ENCODE measurements around the gene MYOD1. TPM values are rescaled to one million over a fixed set of nuclear protein-coding genes. Genes with fewer than 3 reads are reported as not detected.

The MYOD1 gene
- total and polyA plus RNA-seq, 12 donors = not detected

GRCh38 chr11:17750013-17750800 lies 30.8 kb downstream of the MYOD1 start:
- Histone ChIP-seq H3K27ac (no peak overlapping the region), H3K4me1 (replicated peaks in 1 of 2) (no peaks in the 10 kb centered on the region), H3K27me3 (no peaks in the 10 kb centered on the region), H3K4me3 (no peak overlapping the region), H3K9me3 (replicated peaks in 1 of 3) (no peaks in the 10 kb centered on the region), H3K36me3 (replicated peaks in 1 of 2) (no peaks in the 10 kb centered on the region)
- intact Hi-C loops (cut with DNase I) = no loop called here
- DNase-seq = no peak
- TF ChIP-seq POLR2A (IDR thresholded peaks at IDR 0.05) (no peak), CTCF (IDR thresholded peaks at IDR 0.05) (no peak)
- WGBS, 4 donors = 67 to 75% (median 71%) methylated on average over 8 to 13 of the region's 13 CpGs

- Histone ChIP-seq H3K4me3 (no peak overlapping the region), H3K36me3 (replicated peaks in 1 of 2) (no peaks in the 10 kb centered on the region), H3K9me3 (replicated peaks in 1 of 3) (no peaks in the 10 kb centered on the region), H3K4me1 (replicated peaks in 1 of 2) (no peaks in the 10 kb centered on the region), H3K27ac (no peak overlapping the region), H3K27me3 (no peaks in the 10 kb centered on the region)
- no peak for TF ChIP-seq POLR2A (IDR thresholded peaks at IDR 0.05)
- no peak for TF ChIP-seq CTCF (IDR thresholded peaks at IDR 0.05)
- intact Hi-C loops (cut with DNase I) = no loop called here
- no peak for DNase-seq
- WGBS, 4 donors = 48 to 75% (median 72%) methylated on average over 2 of the region's 2 CpGs
Observed at GRCh38 chr11:17750801-17751165, 31.4 kb downstream of the MYOD1 start.

GRCh38 chr11:17751558-17751957 lies 32.2 kb downstream of the MYOD1 start:
- Histone ChIP-seq H3K4me1 (replicated peaks in 1 of 2) (no peaks in the 10 kb centered on the region), H3K27me3 (no peaks in the 10 kb centered on the region), H3K9me3 (replicated peaks in 1 of 3) (no peaks in the 10 kb centered on the region), H3K27ac (no peak overlapping the region), H3K36me3 (replicated peaks in 1 of 2) (no peaks in the 10 kb centered on the region), H3K4me3 (no peak overlapping the region)
- WGBS, 4 donors = 56 to 92% (median 68%) methylated on average over 1 to 2 of the region's 2 CpGs
- intact Hi-C loops (cut with DNase I) = no loop called here
- DNase-seq = no peak
- TF ChIP-seq POLR2A (IDR thresholded peaks at IDR 0.05) = no peak
- TF ChIP-seq CTCF (IDR thresholded peaks at IDR 0.05) = no peak

GRCh38 chr11:17752144-17752543 lies 32.8 kb downstream of the MYOD1 start:
- Histone ChIP-seq H3K9me3 (replicated peaks in 1 of 3) (no peaks in the 10 kb centered on the region), H3K27me3 (no peaks in the 10 kb centered on the region), H3K4me1 (replicated peaks in 1 of 2) (no peaks in the 10 kb centered on the region), H3K27ac (no peak overlapping the region), H3K4me3 (no peak overlapping the region), H3K36me3 (replicated peaks in 1 of 2) (no peaks in the 10 kb centered on the region)
- no peak for DNase-seq
- intact Hi-C loops (cut with DNase I) = no loop called here
- WGBS, 4 donors = 75 to 86% (median 77%) methylated on average over 5 to 7 of the region's 7 CpGs
- TF ChIP-seq POLR2A (IDR thresholded peaks at IDR 0.05) = no peak
- no peak for TF ChIP-seq CTCF (IDR thresholded peaks at IDR 0.05)

All from adrenal gland (tissue), 12 donors.